ENCODE measurements around the gene AGBL1.

AGBL1 gene

GRCh38 chr15:86905625-86906256 is 826.1 kb downstream of the AGBL1 start:
- no peak overlapping the region for H3K4me3 ChIP-seq (replicated peaks; ENCODE audit: low read depth, low read length)
- DNase-seq (ENCODE audit: low read depth): no peak
- no peak for TF ChIP-seq CTCF (IDR thresholded peaks at IDR 0.05; ENCODE audit: low read length, missing control alignments)

GRCh38 chr15:86906376-86906775 is 826.7 kb downstream of the AGBL1 start:
- no peak for TF ChIP-seq CTCF (IDR thresholded peaks at IDR 0.05; ENCODE audit: low read length, missing control alignments)
- DNase-seq (ENCODE audit: low read depth): no peak
- H3K4me3 ChIP-seq (replicated peaks; ENCODE audit: low read depth, low read length): no peak overlapping the region

- no peak for DNase-seq (ENCODE audit: low read depth)
- TF ChIP-seq CTCF (IDR thresholded peaks at IDR 0.05; ENCODE audit: low read length, missing control alignments): no peak
- no peak overlapping the region for H3K4me3 ChIP-seq (replicated peaks; ENCODE audit: low read depth, low read length)
These were observed 831.4 kb downstream of the AGBL1 start for GRCh38 chr15:86911022-86911421.

- H3K4me3 ChIP-seq (replicated peaks; ENCODE audit: low read depth, low read length): no peak overlapping the region
- no peak for DNase-seq (ENCODE audit: low read depth)
- TF ChIP-seq CTCF (IDR thresholded peaks at IDR 0.05; ENCODE audit: low read length, missing control alignments): no peak
These were observed 833.0 kb downstream of the AGBL1 start for GRCh38 chr15:86912661-86913060.

GRCh38 chr15:86915811-86916331 is 836.2 kb downstream of the AGBL1 start:
- peak; percentile 58 for DNase-seq (ENCODE audit: low read depth)

GRCh38 chr15:86916671-86917360 is 837.1 kb downstream of the AGBL1 start:
- TF ChIP-seq CTCF (IDR thresholded peaks at IDR 0.05; ENCODE audit: low read length, missing control alignments): no peak
- DNase-seq (ENCODE audit: low read depth): no peak
- H3K4me3 ChIP-seq (replicated peaks; ENCODE audit: low read depth, low read length): no peak overlapping the region

More at GRCh38 chr15:86915811-86916331, 836.2 kb downstream of the AGBL1 start:
- no peak overlapping the region for H3K4me3 ChIP-seq (replicated peaks; ENCODE audit: low read depth, low read length)
- TF ChIP-seq CTCF (IDR thresholded peaks at IDR 0.05; ENCODE audit: low read length, missing control alignments): peak; percentile 47

Data from fibroblast of pulmonary artery (primary cell).